ENCODE data around the gene STOX2.

Gene STOX2

GRCh38 chr4:184061582-184061981, 156.5 kb downstream of the STOX2 start:
- peaks cover 19% of the 10 kb centered on the region for H3K27me3 Mint-ChIP-seq
- no peak for ATAC-seq (replicated peaks; ENCODE audit: extremely low read depth, poor library complexity, severe bottlenecking)
- H3K27ac Mint-ChIP-seq (ENCODE audit: low read depth): no peak overlapping the region
- H3K4me3 Mint-ChIP-seq: no peak overlapping the region
- no peak for DNase-seq (ENCODE audit: low spot score in 2 of 2)
- peaks cover 2% of the 10 kb centered on the region for H3K36me3 Mint-ChIP-seq (ENCODE audit: insufficient read depth)
- H3K9me3 Mint-ChIP-seq: no peaks in the 10 kb centered on the region
- no peaks in the 10 kb centered on the region for H3K4me1 Mint-ChIP-seq

GRCh38 chr4:184062769-184063168, 157.7 kb downstream of the STOX2 start:
- Mint-ChIP-seq H3K27me3 (peaks cover 28% of the 10 kb centered on the region), H3K36me3 (ENCODE audit: insufficient read depth) (peaks cover 2% of the 10 kb centered on the region), H3K9me3 (no peaks in the 10 kb centered on the region), H3K4me3 (no peak overlapping the region), H3K27ac (ENCODE audit: low read depth) (no peak overlapping the region), H3K4me1 (no peaks in the 10 kb centered on the region)
- DNase-seq (ENCODE audit: low spot score in 2 of 2) (no peak), ATAC-seq (replicated peaks; ENCODE audit: extremely low read depth, poor library complexity, severe bottlenecking) (no peak)

- H3K36me3 Mint-ChIP-seq (ENCODE audit: insufficient read depth): peaks cover 2% of the 10 kb centered on the region
- H3K27ac Mint-ChIP-seq (ENCODE audit: low read depth): no peak overlapping the region
- H3K4me1 Mint-ChIP-seq: no peaks in the 10 kb centered on the region
- ATAC-seq (replicated peaks; ENCODE audit: extremely low read depth, poor library complexity, severe bottlenecking): no peak
- no peak overlapping the region for H3K4me3 Mint-ChIP-seq
- DNase-seq (ENCODE audit: low spot score in 2 of 2): no peak
- peaks cover 36% of the 10 kb centered on the region for H3K27me3 Mint-ChIP-seq
- no peaks in the 10 kb centered on the region for H3K9me3 Mint-ChIP-seq
Measured at GRCh38 chr4:184064877-184065276, 159.8 kb downstream of the STOX2 start.

- Mint-ChIP-seq H3K36me3 (ENCODE audit: insufficient read depth) (peaks cover 2% of the 10 kb centered on the region), H3K27me3 (peaks cover 50% of the 10 kb centered on the region), H3K27ac (ENCODE audit: low read depth) (no peak overlapping the region), H3K9me3 (no peaks in the 10 kb centered on the region), H3K4me3 (no peak overlapping the region), H3K4me1 (no peaks in the 10 kb centered on the region)
- ATAC-seq (replicated peaks; ENCODE audit: extremely low read depth, poor library complexity, severe bottlenecking) (no peak), DNase-seq (ENCODE audit: low spot score in 2 of 2) (no peak)
Measured at GRCh38 chr4:184066584-184067300, 161.6 kb downstream of the STOX2 start.

DNA sequence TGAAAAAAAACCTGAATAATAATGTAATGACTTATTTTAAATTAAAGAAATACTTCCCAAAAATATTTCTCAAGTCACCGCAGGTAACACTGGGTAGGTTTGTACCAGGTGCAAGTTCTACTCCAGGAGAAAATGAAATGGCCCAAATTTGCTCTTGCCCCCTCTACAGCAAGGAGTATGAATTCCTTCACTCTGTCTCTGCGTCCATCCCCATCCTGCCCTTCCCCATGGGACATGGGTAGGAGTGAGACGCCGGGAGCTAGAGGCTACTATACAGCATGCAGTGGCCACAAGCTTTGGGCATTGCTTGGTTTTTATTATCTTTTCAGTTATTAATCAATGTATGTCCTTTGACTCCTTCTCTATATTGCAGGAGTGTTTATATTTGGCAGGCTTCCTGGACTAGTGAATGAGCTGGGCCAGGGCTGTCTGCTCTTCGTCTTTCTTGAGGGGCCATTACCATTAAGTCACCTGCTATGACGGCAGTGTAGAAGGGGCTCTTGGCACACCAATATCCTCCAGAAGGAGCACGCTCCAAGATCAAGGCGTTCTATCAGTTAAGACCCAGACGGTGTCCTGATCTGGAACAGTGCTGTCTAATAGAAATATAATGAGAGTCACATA, 162.9 kb downstream of the STOX2 start:
- H3K36me3 Mint-ChIP-seq (ENCODE audit: insufficient read depth): peaks cover 2% of the 10 kb centered on the region
- DNase-seq (ENCODE audit: low spot score in 2 of 2): no peak
- H3K4me1 Mint-ChIP-seq: no peaks in the 10 kb centered on the region
- no peaks in the 10 kb centered on the region for H3K9me3 Mint-ChIP-seq
- peaks cover 50% of the 10 kb centered on the region for H3K27me3 Mint-ChIP-seq
- ATAC-seq (replicated peaks; ENCODE audit: extremely low read depth, poor library complexity, severe bottlenecking): no peak
- H3K27ac Mint-ChIP-seq (ENCODE audit: low read depth): no peak overlapping the region
- no peak overlapping the region for H3K4me3 Mint-ChIP-seq
